Mucosa of rectum (tissue), 2 donors: ENCODE data around the gene VGLL1.
A peak's percentile ranks its signal among the peaks of the same experiment; 100 is the strongest.

Experiments used
- H3K27ac ChIP-seq, 2 donors: one replicate each; pipeline ENCODE4 v1.7.0; 2013; ENCODE audit warnings: inconsistent platforms in 2 of 2, low read depth in 2 of 2, low read length in 2 of 2
- H3K27me3 ChIP-seq, 2 donors: one replicate each; pipeline ENCODE4 v1.7.0; 2013; ENCODE audit warnings: low read length in 2 of 2; ENCODE audit not compliant: control insufficient read depth in 2 of 2, insufficient read depth in 2 of 2
- H3K36me3 ChIP-seq, 2 donors: one replicate each; pipeline ENCODE4 v1.7.0; 2013; ENCODE audit warnings: low read length in 2 of 2; ENCODE audit not compliant: control insufficient read depth in 2 of 2, insufficient read depth in 2 of 2
- H3K4me1 ChIP-seq, 2 donors: one replicate each; pipeline ENCODE4 v1.7.0; 2013; ENCODE audit warnings: low read length in 2 of 2, mild to moderate bottlenecking in 1 of 2; ENCODE audit not compliant: control insufficient read depth in 2 of 2, insufficient read depth in 2 of 2
- H3K4me3 ChIP-seq, 2 donors: one replicate each; pipeline ENCODE4 v1.7.0; 2013; ENCODE audit warnings: low read length in 2 of 2
- H3K9ac ChIP-seq, 2 donors: one replicate each; pipeline ENCODE4 v1.7.0; 2013; ENCODE audit warnings: low read length in 2 of 2, low read depth in 1 of 2, mild to moderate bottlenecking in 1 of 2
- H3K9me3 ChIP-seq, 2 donors: one replicate each; pipeline ENCODE4 v1.7.0; 2013; ENCODE audit warnings: low read length in 2 of 2; ENCODE audit not compliant: control insufficient read depth in 2 of 2
- donor health status: healthy.
- donor health status: Normal muscosa, but diverticular disease.

The VGLL1 gene

GRCh38 chrX:136531951-136532350 lies at the start of gene VGLL1:
Gene VGLL1 (plus strand): TSS chrX:136532215. CDS start chrX:136536021, 3,806 bp downstream.
- H3K36me3 ChIP-seq: no peaks in the 10 kb centered on the region
- H3K4me3 ChIP-seq: no peak within 1 kb of the TSS
- H3K27ac ChIP-seq: no peak within 1 kb of the TSS
- no peak within 1 kb of the TSS for H3K9ac ChIP-seq
- peaks cover 0 to 2% of the 10 kb centered on the region in 2 donors for H3K27me3 ChIP-seq
- H3K4me1 ChIP-seq: no peaks in the 10 kb centered on the region
- no peaks in the 10 kb centered on the region for H3K9me3 ChIP-seq

DNA sequence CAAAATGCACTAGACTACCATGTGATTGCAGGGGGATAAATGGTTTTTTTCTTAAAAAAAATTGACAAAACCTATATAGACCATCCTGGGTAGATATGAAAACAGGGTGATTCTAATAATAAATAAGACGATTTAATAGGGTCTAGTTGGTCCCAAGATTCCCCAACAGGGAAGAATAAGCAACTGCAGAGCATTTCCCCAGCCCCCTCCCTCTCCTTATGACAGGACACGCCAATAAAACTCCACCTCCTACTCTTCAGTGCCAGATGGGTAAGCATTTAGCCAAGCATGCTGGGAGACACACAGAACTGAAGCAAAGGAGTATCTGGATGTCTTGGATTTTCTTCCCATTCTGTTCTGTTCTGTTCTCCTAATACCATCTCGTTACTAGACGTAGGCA lies 44.4 kb upstream of the VGLL1 start, which contains the start of gene BRS3:
TSS of gene BRS3 (plus strand) at position 301 of the 400 bp plus-strand sequence. CDS start 168 bp downstream, outside the sequence.
- Histone ChIP-seq H3K36me3 (no peaks in the 10 kb centered on the region), H3K27ac (no peak within 1 kb of the TSS), H3K27me3 (peaks cover 9 to 29% of the 10 kb centered on the region in 2 donors), H3K9ac (no peak within 1 kb of the TSS), H3K9me3 (no peaks in the 10 kb centered on the region), H3K4me1 (no peaks in the 10 kb centered on the region), H3K4me3 (no peak within 1 kb of the TSS)

DNA sequence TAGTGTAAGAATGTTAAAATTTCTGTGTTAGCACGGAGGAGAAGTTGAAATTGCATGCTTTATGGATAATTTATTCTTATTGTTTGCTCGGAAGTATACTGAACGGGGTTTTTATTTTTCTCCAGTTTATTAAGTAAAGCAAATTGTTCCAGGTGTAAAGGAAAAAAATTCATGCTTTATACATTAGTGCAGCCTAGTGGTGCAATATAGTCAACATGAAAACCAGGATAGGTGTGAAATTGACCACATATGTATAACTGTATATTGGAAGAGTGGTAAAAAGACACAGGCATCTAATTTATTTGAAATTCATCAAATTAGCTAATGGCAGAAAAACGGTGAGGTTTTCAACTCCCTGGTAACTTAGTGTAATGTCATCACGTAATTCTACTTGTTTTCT lies 43.3 kb upstream of the VGLL1 start:
- H3K27ac ChIP-seq: no peak overlapping the region
- H3K9ac ChIP-seq: no peak overlapping the region
- H3K4me1 ChIP-seq: no peaks in the 10 kb centered on the region
- peaks cover 9 to 29% of the 10 kb centered on the region in 2 donors for H3K27me3 ChIP-seq
- H3K4me3 ChIP-seq: no peak overlapping the region
- H3K36me3 ChIP-seq: no peaks in the 10 kb centered on the region
- H3K9me3 ChIP-seq: no peaks in the 10 kb centered on the region

GRCh38 chrX:136491832-136492231 lies 40.2 kb upstream of the VGLL1 start:
- Histone ChIP-seq H3K4me3 (no peak overlapping the region), H3K36me3 (no peaks in the 10 kb centered on the region), H3K27ac (no peak overlapping the region)

GRCh38 chrX:136493011-136493410 lies 39.0 kb upstream of the VGLL1 start:
- H3K9me3 ChIP-seq: no peaks in the 10 kb centered on the region
- peaks cover 0 to 2% of the 10 kb centered on the region in 2 donors for H3K4me1 ChIP-seq
- H3K9ac ChIP-seq: no peak overlapping the region
- H3K27ac ChIP-seq: no peak overlapping the region
- no peaks in the 10 kb centered on the region for H3K36me3 ChIP-seq
- H3K4me3 ChIP-seq: no peak overlapping the region
- H3K27me3 ChIP-seq: peaks cover 6 to 19% of the 10 kb centered on the region in 2 donors

More at GRCh38 chrX:136491832-136492231, 40.2 kb upstream of the VGLL1 start:
- H3K9me3 ChIP-seq: no peaks in the 10 kb centered on the region
- H3K9ac ChIP-seq: no peak overlapping the region
- H3K27me3 ChIP-seq: peaks cover 9 to 24% of the 10 kb centered on the region in 2 donors
- H3K4me1 ChIP-seq: no peaks in the 10 kb centered on the region

- no peaks in the 10 kb centered on the region for H3K9me3 ChIP-seq
- peaks cover 4 to 16% of the 10 kb centered on the region in 2 donors for H3K27me3 ChIP-seq
- no peak overlapping the region for H3K27ac ChIP-seq
- H3K9ac ChIP-seq: no peak overlapping the region
- H3K36me3 ChIP-seq: no peaks in the 10 kb centered on the region
- H3K4me1 ChIP-seq: peaks cover 0 to 4% of the 10 kb centered on the region in 2 donors
- H3K4me3 ChIP-seq: no peak overlapping the region
Observed at GRCh38 chrX:136495043-136495442, 37.0 kb upstream of the VGLL1 start.

GRCh38 chrX:136496186-136496763 lies 35.7 kb upstream of the VGLL1 start:
- H3K36me3 ChIP-seq: peaks cover 2 to 3% of the 10 kb centered on the region in 2 donors
- peak overlapping the region; percentile 77 to 90 for H3K4me3 ChIP-seq
- peak overlapping the region; percentile 64 to 86 for H3K9ac ChIP-seq
- H3K27me3 ChIP-seq: peaks cover 0 to 9% of the 10 kb centered on the region in 2 donors
- peak overlapping the region; percentile 88 to 92 for H3K27ac ChIP-seq
- H3K4me1 ChIP-seq: peaks cover 0 to 4% of the 10 kb centered on the region in 2 donors
- no peaks in the 10 kb centered on the region for H3K9me3 ChIP-seq

- H3K9me3 ChIP-seq: no peaks in the 10 kb centered on the region
- peak overlapping the region; percentile 88 to 92 for H3K27ac ChIP-seq
- peaks cover 0 to 4% of the 10 kb centered on the region in 2 donors for H3K27me3 ChIP-seq
- H3K4me3 ChIP-seq: peak overlapping the region; percentile 77 to 90
- H3K36me3 ChIP-seq: peaks cover 6 to 7% of the 10 kb centered on the region in 2 donors
- H3K9ac ChIP-seq: peak overlapping the region; percentile 66 to 86
- peaks cover 0 to 4% of the 10 kb centered on the region in 2 donors for H3K4me1 ChIP-seq
Observed at GRCh38 chrX:136496764-136497555, 35.1 kb upstream of the VGLL1 start.

GRCh38 chrX:136497556-136498052 lies 34.4 kb upstream of the VGLL1 start, which contains the start of gene HTATSF1:
Gene HTATSF1 (plus strand): TSS chrX:136497592. CDS start chrX:136497685, 93 bp downstream.
- peak within 1 kb of the TSS; percentile 66 to 86 for H3K9ac ChIP-seq
- peaks cover 0 to 4% of the 10 kb centered on the region in 2 donors for H3K4me1 ChIP-seq
- no peaks in the 10 kb centered on the region for H3K9me3 ChIP-seq
- H3K4me3 ChIP-seq: peak within 1 kb of the TSS; percentile 77 to 90
- H3K36me3 ChIP-seq: peaks cover 6 to 10% of the 10 kb centered on the region in 2 donors
- H3K27ac ChIP-seq: peak within 1 kb of the TSS; percentile 88 to 92
- H3K27me3 ChIP-seq: no peaks in the 10 kb centered on the region

- Histone ChIP-seq H3K27ac (no peak overlapping the region), H3K4me3 (no peak overlapping the region), H3K9ac (no peak overlapping the region), H3K4me1 (no peaks in the 10 kb centered on the region), H3K9me3 (no peaks in the 10 kb centered on the region), H3K36me3 (no peaks in the 10 kb centered on the region), H3K27me3 (no peaks in the 10 kb centered on the region)
Observed at GRCh38 chrX:136519069-136519468, 12.9 kb upstream of the VGLL1 start.
